NCI-H2196 treated with DMSO at 0.1 percent for 48 hours (cell line): ENCODE data around the gene MYO1E.
"Not testable (repeated sequence)": the region's sequence is repeated elsewhere in the genome, so short reads cannot be mapped to it uniquely, and the experiment has no call there.

Experiments used
- DNase-seq: peaks from one replicate; lab custom pipeline; 2025; ENCODE audit not compliant: unreplicated experiment; lab: John Stamatoyannopoulos, UW

MYO1E gene

DNA sequence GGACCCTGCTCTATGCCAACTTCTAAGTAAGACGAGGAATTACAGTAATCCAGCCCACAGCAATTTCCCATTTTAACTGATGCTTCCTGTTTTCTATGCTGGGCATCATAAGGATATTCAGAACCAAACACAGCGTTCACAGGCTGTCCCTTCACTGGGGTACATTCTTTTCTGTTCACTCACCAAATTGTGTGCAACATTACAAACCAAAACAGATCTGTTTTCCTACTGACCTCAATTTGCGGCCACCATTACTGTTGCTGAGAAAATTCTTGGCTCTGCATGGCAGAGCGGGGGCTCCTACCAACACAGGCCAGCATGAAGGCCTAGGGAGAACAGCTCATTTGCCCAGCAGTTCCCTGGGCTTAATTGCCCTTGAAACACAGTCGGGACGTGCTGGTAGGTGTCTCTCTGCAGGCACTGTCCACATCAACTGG is 76.5 kb downstream of the MYO1E start:
- DNase-seq = no peak

DNA sequence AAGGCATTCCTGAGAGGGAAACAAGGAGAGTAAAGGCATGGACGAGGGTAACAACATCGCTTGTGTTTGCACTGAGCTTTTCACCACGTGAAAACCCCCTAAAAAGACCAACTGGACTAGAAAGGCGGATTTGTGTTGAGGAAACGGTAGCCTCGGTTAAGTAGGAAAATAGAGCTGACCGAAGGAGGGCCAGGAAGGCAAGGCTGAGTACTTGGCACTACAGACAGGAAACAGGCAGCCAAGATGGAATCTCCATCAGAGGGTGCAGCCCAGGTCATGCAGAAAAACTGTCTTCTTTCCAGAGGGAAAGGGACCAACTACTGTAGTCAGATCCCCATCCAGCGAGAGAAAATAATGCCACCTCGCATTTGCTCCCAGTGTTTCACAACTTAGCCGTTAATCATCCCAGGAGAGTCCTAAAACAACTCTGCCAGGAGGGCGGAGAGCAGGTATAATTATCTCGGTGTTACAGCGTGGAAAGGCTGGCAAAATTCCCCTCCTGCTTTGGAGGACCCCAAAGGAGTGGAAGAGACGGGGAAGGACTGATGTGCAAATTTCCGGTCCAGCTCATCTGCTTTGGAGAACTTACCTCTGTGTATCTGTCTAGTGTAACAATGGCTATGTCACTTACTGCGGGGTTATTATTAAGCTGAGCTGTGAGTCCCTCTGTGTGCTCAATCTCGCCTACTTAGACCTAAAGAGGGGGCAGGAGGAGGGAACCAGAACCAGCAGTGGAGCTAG is 77.2 kb downstream of the MYO1E start:
- no peak for DNase-seq

DNA sequence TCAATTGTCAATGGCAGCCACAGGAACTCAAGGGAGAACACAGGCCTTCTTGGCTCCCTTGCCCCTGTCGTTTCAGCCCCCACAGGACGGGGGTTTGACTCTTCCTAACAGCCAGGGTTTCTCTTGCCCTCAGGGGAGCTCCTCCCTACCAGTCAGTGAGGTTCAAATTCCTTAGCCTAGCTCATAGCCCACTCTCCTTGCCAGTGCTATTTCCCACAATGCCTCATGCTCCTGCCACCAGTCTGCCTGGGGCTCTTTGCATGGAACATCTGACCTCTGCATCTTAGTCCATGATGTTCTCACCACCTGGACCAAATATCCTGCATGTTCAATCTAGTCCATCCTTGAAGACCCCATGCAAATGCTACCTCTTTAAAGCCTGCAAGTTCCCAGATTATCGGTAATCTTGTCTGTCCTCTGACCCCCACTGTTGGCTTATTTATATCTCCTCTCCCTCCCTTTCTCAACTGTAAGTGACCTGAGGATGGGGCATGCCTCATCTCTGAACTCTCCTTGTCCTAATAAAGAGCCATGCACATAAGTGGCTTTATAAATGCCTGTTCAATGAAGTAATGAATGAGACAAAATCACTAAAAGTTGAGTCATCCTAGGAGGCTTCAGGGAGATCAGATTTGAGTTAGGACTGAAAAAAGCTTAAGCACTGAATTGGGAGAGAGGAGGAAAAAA is 78.0 kb downstream of the MYO1E start:
- DNase-seq = no peak

DNA sequence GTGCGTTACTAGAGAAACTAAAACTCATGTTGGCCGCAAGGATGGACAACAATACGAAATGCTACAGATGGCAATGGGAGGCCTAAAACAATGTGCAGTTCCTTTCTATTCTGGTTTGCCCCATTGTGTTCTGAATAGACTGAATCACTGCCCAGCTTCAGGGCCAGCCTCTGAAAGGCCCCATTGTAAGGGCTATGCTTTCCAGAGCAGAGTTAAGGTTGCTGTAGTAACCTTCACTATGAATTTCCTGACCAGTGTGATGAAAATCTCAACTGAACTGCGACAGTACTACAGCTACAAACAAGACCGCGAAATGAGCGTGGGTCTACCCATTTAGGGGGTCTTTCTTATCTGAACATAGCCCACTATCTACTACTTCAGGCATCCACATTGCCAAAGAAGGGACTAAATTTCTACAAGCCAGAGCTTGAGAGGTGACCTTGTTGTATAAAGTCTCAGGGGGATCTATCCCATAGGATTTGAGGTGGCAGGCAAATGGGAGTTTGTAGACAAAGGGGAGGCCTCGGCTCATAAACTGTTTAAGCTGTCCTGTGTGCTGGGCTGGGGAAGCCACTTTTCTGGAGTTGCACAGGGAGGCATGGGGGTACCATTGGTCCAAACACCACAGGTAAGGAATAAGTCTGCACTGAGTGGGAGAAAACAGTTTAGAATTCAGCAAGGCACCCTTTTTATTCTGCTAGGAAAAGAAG is 80.1 kb downstream of the MYO1E start:
- DNase-seq = no peak

DNA sequence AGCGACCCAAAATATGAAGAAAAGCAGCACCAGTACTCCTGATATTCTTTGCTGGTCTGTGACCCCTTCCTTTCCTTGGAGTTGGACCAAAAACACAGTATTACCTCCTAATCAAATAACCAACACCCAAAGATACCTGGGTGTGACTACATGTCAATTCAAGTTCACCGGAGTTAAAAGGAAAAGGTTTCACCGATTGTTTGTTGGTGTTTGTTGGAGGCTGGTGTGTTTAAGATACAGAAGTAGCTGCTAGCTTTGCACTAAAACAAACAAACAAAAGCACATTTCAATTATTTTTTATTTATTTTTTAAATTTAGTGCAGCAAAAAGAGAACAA is 81.5 kb downstream of the MYO1E start:
- no peak for DNase-seq

DNA sequence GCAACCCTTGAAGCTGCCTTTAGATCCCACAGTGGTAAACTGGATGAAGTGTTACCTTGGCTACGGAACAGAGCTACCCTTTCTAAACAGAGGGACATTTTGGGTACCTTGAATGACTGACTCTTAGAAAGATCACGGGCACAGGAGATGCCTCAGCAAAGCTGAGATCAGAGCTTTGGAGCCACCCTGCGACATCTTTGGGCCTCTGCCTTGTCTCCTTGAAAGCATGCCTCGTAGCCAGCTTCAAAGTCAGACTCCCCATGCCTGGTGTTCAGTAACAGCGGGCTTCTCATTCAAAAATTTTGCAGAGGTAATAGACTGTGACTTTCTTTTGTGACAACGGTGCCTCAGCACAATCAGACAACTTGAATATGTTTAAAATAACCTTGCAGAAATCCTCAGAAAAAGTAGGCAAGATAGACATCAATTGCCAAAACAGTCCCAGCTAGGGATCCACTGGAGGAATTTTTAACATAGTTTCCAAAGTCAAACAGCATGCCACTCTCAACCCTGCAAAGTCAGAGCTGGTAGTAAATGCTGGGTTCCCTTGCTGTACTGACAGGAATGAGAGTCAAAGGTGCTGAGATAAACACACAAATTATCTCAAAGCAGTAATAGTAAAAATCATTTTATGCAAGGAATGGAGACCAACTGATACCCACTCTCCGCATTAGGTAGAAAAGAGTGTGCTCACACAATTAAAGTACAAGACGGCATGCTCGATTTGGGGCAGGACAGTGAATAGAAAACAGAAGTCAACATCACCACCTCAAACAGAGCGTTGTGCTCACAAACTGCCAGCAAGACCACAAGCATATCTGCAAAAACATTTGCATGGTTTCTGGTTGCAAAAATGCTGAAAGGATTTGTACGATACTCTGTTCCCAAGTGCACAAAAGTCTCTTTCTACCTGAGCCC is 82.1 kb downstream of the MYO1E start:
- no peak for DNase-seq

DNA sequence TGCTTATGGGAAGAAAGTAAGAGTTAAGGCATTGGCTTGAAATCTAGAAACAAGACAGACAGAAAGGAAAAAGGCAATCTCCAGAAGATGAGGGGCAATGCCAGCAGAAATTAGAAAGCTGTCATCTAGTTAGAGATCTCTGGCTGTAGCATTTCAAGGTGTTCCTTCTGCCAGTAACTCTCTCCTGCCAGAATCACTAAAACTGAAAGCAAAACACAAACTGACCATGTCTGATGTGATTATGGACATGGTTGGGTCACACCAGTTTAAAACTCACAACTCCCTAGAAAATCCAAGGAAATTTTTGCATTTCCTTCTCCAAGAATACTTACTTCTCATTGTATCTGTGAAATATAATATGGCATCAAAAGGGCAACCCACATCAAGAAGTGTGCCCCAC is 83.1 kb downstream of the MYO1E start:
- no peak for DNase-seq

DNA sequence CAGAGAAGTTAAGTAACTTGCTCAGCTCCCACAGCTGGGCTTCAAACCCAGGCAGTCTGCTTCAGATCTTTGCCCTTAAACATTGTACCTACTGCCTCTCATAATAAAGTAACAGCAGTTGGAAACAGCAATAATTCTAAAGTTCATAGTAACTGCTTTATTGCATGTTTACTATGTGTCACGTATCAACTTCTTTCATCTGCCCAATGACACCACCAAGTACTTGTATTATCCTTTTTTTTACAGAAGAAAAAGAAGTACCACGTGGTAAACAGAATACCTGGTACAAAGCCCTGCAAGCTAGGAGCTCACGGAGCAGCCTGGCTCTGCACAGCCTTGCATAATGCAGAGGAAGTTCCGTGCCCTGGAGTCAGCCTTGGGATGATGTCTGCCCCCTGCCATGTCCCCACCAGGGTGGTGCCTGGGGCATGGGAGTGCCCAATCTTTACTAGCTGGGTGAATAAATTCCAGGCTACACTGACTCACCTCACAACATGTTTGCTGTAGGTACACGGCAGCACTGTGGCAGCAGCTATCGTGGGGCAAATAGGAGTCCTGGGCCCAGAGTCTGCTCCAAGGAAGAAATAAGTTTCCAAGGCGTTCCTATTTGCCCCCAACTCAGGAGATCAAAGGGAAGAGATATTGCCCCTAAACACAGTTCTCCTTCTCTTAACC is 88.8 kb downstream of the MYO1E start:
- no peak for DNase-seq

DNA sequence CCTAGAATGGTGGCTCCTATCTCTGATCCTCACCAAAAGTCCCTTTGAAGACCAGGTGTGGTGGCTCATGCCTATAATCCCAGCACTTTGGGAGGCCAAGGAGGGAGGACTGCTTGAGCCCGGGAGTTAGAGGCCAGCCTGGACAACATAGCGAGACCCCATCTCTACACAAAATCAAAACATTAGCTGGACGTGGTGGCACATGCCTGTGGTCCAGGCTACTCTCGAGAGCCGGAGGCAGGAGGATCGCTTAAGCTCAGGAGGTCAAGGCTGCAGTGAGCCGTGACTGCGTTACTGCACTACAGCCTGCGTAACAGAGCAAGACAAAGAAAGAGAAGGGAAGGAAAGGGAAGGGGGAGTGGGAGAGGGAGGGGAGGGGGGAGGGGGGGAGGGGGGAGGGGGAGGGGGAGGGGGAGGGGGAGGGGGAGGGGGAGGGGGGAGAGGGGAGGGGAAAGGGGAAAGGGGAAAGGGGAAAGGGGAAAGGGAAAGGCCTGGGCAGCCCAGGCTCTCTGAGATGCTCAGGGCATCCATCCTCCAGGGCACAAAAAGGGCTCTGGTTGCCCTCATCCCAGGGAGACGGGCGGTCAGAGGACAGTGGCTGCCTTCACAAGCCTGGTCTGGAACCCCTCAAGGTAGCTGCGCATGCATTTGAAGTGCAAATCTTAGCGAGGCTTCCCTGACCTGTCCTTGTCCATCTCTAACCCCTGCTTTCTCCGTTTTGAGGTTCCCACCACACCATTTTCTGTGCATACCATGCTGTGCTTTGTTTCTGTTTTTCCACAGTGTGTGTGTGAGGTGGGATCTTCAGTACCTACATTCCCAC is 89.9 kb downstream of the MYO1E start:
- no peak for DNase-seq

DNA sequence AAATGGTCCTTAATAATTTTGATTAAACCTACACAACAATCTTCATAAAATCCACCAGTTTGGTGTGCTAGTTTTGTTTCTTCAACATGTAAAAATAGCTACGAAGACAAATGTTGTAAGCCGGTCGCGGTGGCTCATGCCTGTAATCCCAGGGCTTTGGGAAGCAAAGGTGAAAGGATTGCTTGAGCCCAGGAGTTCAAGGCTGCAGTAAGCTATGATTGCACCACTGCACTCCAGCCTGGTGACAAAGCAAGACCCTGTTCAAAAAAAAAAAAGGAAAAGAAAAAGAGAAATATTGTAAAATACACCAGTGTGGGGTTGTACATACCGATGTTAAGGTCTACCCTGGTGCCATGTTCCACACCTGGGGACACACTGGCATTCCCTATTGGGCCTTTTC is 91.0 kb downstream of the MYO1E start:
- no peak for DNase-seq

DNA sequence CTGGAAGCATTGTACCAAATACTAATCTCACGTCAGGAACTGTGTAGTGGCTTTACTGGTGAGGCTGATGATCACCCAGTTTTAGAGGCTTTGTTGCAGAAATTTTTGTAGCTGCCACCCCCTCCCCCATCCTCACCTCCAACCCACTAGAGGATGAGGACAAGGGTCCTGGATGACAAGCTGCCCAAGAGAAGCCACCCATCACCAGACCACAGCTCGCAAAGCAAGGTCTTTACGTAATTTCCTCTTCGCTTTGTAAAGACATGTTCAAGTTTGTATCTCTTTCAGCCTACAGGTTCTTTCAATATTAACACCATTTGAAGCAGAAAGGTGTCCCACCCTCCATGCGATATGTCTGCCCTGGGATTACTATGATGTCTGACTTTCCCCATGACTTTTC is 91.8 kb downstream of the MYO1E start:
- no peak for DNase-seq

DNA sequence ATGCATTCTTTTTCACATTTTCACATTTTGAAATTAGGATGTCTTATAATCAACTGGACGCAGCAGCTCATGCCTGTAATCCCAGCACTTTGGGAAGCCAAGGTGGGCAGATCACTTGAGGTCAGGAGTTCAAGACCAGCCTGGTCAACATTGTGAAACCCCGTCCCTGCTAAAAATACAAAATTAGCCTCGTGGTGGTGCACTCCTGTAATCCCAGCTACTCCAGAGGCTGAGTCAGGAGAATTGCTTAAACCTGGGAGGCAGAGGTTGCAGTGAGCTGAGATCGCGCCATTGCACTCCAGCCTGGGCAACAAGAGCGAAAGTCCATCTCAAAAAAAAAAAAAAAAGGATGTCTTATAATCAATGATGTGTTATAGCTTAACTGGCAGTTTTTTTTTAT is 92.4 kb downstream of the MYO1E start:
- not testable (repeated sequence) for DNase-seq

DNA sequence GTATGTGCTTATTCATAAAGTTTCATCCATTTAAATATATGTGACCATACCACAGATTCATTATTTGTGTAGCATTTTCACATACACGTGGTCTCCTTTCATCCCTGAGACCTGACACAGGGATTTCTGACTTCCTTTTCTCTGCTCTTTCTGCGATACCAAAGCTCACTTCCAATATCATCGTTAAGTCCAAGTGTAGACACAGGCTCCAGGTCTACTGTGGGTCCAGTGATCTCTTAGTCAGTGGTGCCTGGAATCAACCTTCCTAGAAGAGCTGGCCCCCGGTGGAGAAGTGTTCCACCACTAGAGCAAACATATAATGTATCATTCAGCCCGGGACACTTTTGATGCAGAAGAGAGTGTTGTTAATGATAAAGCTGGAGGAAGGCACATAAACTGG is 93.6 kb downstream of the MYO1E start:
- no peak for DNase-seq

DNA sequence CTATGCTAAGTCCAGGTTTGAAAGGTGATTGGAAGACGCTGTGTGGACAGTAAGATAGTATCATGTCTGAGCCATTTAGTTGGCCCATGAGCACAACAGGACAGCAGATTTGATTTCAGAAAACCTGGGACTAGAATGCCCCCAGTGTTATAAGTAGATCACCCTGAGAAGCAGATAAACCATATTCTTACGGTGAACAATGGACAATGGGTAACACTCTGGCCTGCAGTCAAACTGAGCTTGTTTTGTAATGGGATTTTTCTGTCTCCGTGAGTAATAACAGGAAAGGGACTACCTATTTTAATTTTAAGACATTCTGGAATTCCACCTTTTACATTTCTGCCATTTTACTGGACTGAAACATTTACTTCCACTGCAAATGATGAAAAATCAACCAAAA is 94.6 kb downstream of the MYO1E start:
- DNase-seq = no peak

DNA sequence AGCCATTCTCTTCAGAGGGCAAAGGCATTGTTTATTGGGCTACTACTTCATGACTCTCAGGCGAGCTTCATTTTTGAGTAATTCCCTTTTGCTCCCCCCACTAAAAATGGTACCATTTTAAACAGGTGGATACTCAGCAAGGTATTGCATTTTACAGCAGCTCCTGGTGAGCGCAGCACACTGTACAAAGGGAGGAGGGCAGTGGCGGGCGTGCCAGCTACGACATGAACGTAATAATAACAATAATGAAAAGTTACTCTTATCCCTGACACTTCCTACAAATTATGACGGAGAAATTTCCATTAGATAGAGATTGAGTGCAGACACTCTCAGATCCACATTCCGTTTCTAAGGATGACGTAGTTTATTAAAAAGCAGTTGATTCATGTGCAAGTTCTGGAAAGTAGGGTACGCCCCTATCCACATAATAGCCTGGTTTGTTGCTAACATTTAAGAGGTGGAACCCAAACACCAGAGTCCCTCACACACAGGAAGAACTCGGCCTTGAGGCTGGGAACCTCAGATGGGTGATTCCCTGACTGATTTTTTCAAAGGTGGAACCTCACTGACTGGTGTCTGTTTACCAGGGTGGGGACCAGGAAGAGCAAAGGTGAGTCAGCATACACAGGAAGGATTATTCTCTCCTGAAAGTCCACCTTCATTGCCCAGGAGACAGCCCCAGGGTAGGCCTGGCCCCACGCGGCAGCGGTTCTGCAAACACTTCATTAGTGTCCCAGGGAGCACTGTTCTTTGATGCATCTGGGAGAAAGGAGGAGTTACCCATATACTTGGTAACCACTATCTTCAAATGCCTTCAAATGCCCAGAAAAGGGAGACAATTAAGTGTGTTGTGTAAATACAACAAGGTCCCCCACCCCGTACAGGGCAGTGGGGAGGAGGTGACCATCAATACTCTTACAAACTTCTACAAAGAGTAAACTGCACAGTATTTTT is 96.2 kb downstream of the MYO1E start:
- no peak for DNase-seq

DNA sequence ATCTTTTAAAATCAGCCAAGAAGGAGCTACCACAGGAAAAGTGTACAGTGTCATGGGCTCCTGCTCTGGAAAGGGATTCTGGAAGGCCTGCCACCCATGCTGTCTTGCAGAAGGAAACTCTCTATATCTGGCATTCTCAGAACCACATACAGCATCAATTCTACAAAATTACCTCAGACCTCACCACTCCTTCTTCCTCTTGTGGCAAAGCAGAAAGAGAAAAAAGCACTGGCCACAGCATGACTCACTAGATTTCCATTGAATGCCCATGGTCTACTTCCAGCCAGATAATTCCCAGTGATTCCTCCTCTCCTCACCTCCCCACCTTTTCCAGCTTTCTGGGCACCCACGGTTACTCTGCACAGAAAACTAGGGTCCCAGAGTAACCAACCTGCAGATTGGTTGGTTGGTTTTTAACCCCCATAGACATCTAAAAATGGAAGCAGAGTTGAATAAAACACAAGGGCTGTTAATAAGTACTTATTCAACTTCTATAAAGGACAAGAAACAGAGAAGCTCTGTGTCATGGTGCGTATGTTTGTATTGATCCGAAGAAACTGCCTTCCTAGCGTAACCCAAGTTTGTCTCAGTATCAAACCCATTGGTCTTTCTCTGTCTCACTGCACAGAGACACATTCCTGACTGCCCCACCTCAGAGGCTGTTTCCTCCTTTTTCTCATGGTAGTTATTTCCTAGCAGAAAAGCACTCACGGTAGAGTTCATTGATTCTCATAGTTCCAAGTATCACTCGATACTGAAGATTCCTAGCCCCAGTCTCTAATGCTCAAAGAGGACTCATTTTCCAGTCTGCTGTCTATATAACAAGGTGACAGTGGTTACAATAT is 98.3 kb downstream of the MYO1E start:
- DNase-seq = no peak

DNA sequence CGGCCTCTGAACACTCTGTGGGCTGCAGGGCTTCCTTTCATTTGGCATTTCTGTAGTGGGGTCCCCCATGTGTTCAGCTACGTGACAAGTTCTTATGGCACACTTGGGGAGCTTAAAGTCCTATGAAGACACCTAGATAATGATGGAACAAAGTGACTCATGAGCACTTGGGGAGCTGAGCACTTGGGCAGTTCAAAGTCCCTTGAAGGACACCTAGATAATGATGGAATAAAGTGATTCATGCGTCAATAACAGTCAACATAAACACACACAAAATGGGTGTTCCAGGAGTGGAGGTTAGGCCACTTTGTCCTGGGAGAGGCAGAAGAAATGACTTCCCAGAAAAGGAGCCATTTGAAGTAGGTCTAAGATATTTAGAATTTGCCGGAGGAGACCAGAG is 99.4 kb downstream of the MYO1E start:
- DNase-seq = no peak
